ENCODE results near the gene PRG3. TPM values are rescaled to one million over a fixed set of nuclear protein-coding genes. Genes with fewer than 3 reads are reported as not detected.
A peak's percentile ranks its signal among the peaks of the same experiment; 100 is the strongest.

The PRG3 gene
- total and polyA plus RNA-seq, 9 of the 15 experiments (the other 6 are each of a cell fraction or from before 2014, with no cell fraction given): 0.18 to 0.55 (median 0.38) TPM; not detected in 6

DNA sequence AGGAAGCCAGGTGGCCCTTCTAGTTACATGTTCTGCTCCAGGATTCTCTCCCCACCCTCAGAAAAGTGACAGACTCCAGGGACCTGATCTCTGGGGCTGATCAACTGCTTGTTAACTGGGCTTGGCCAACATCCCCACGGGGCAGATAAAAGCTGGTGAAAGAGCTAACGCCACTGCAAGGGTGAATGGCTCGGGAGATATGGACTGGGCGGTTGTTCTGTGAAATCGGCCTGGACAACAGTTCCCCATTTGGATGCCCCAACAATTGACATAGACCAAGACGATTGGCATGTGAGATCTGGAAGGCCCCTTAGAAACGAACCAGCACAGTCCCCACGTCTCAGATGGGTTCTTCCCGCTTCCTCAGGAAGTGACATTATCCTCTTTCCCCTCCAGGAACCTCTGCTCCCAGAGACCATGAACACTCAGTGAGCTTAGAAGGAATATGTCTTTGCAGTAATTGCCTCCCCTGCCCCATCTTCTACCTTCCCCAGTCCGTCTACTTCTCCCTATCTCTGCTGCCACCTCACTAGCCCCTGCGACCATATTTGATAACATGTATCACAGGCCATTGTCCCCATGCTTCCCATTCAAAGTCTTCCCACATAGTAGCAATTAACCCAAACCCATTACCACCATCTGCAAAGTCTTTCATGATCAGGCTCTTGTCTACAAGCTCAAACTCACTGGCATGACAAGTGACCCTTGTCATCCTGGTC, 15.1 kb upstream of the PRG3 start (continued):
- TF ChIP-seq ETV6 (IDR thresholded peaks at IDR 0.05; ENCODE audit: borderline replicate concordance in 1 of 2, low read depth in 2 of 2, low read length in 1 of 2) (peak in 1 of 2 experiments; percentile 21; a peak in 1 of 4 replicates), ETV6 (CRISPR knock-in tag; IDR thresholded peaks at IDR 0.05; ENCODE audit: borderline replicate concordance) (no peak), HNRNPH1 (optimal IDR thresholded peaks at IDR 0.05; ENCODE audit: low read depth, low read length) (no peak), ARID1B (IDR thresholded peaks at IDR 0.05) (peak; percentile 90), ZNF408 (CRISPR knock-in tag; IDR thresholded peaks at IDR 0.05; ENCODE audit: low read depth) (no peak), HSF4 (CRISPR knock-in tag; IDR thresholded peaks at IDR 0.05; ENCODE audit: borderline replicate concordance) (0 out of 2 replicates have a peak, but pooled peaks have one; percentile 21), NFIC (IDR thresholded peaks at IDR 0.05) (peak; percentile 55), ZNF589 (CRISPR knock-in tag; IDR thresholded peaks at IDR 0.05; ENCODE audit: low read depth) (0 out of 2 replicates have a peak, but pooled peaks have one; percentile 33), CEBPB (tag; IDR thresholded peaks at IDR 0.05) (peak; percentile 29; the same call in 1 of the 2 replicates), THRAP3 (IDR thresholded peaks at IDR 0.05; ENCODE audit: borderline replicate concordance) (0 out of 2 replicates have a peak, but pooled peaks have one; percentile 64), KDM5B (IDR thresholded peaks at IDR 0.05; ENCODE audit: insufficient replicate concordance, low read depth, low read length) (no peak), TEAD1 (CRISPR knock-in tag; IDR thresholded peaks at IDR 0.05) (peak in 1 of 2 experiments; percentile 38; a peak in 1 of 4 replicates), ZNF239 (CRISPR knock-in tag; IDR thresholded peaks at IDR 0.05) (no peak), SOX6 (IDR thresholded peaks at IDR 0.05) (peak; percentile 71), MYNN (IDR thresholded peaks at IDR 0.05) (peak; percentile 76), MYNN (CRISPR knock-in tag; IDR thresholded peaks at IDR 0.05) (no peak), ZNF311 (CRISPR knock-in tag; IDR thresholded peaks at IDR 0.05) (0 out of 2 replicates have a peak, but pooled peaks have one; percentile 12), CHD1 (IDR thresholded peaks at IDR 0.05; ENCODE audit: low read length) (no peak), HNRNPL (IDR thresholded peaks at IDR 0.05; ENCODE audit: low read depth, low read length) (peak; percentile 33; the same call in 1 of the 2 replicates), SMARCE1 (IDR thresholded peaks at IDR 0.05) (peak; percentile 62; the same call in 1 of the 2 replicates), BHLHE40 (IDR thresholded peaks at IDR 0.05; ENCODE audit: low read length) (0 out of 2 replicates have a peak, but pooled peaks have one; percentile 20), MEIS2 (IDR thresholded peaks at IDR 0.05; ENCODE audit: partially characterized antibody) (peak; percentile 52), BRD4 (IDR thresholded peaks at IDR 0.05) (no peak), MAFG (tag; conservative IDR thresholded peaks at IDR 0.05) (0 out of 2 replicates have a peak, but pooled peaks have one; percentile 7), IFI16 (CRISPR knock-in tag; IDR thresholded peaks at IDR 0.05) (no peak), TEAD4 (IDR thresholded peaks at IDR 0.05; ENCODE audit: low read length) (peak; percentile 81), TEAD4 (CRISPR knock-in tag; IDR thresholded peaks at IDR 0.05; ENCODE audit: borderline replicate concordance) (no peak), MAZ (CRISPR knock-in tag; conservative IDR thresholded peaks at IDR 0.05 in 1 of 2, IDR thresholded peaks at IDR 0.05 in 1 of 2) (peak in 1 of 2 experiments; percentile 35; a peak in 2 of 4 replicates), HIVEP1 (CRISPR knock-in tag; IDR thresholded peaks at IDR 0.05) (peak; percentile 68; the same call in 1 of the 2 replicates)
- TF ChIP-seq, protein P1, sequence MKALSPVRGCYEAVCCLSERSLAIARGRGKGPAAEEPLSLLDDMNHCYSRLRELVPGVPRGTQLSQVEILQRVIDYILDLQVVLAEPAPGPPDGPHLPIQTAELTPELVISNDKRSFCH (CRISPR knock-in tag; IDR thresholded peaks at IDR 0.05): no peak
- TF ChIP-seq, protein P1 (tag; IDR thresholded peaks at IDR 0.05): 0 out of 2 replicates have a peak, but pooled peaks have one; percentile 28
- TF ChIP-seq, protein P2, sequence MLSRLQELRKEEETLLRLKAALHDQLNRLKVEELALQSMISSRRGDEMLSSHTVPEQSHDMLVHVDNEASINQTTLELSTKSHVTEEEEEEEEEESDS (CRISPR knock-in tag; IDR thresholded peaks at IDR 0.05): no peak

All from K562 (cell line).